Sigmoid colon (tissue), 7 donors: ENCODE data around the gene TBCE. TPM values are rescaled to one million over a fixed set of nuclear protein-coding genes. Genes with fewer than 3 reads are reported as not detected.

Experiments used
- DNase-seq: peaks from one replicate; pipeline ENCODE4 v3.0.0-alpha.2; 2019
- H3K27ac ChIP-seq, 4 donors: fragments of 200-600 bp; sonication (generic); one replicate each; pipeline ENCODE4 v1.5.1; 2016 to 2019; ENCODE audit warnings: mild to moderate bottlenecking in 1 of 4
- H3K27me3 ChIP-seq, 3 donors: fragments of 200-600 bp; sonication (generic); one replicate each; pipeline ENCODE4 v1.5.1; 2019; ENCODE audit warnings: mild to moderate bottlenecking in 1 of 3
- H3K36me3 ChIP-seq, 4 donors: fragments of 200-600 bp; sonication (generic); one replicate each; pipeline ENCODE4 v1.5.1; 2016 to 2019
- H3K4me1 ChIP-seq, 4 donors: fragments of 200-600 bp; sonication (generic); one replicate each; pipeline ENCODE4 v1.5.1; 2017 to 2019
- H3K4me3 ChIP-seq, 4 donors: fragments of 200-600 bp; sonication (generic); one replicate each; pipeline ENCODE4 v1.5.1; 2017 to 2019; ENCODE audit warnings: mild to moderate bottlenecking in 2 of 4, moderate library complexity in 1 of 4
- H3K9me3 ChIP-seq, 4 donors: fragments of 200-600 bp in 3 of 4; sonication (generic) in 3 of 4; one replicate each; pipeline versions ENCODE4 v1.5.1 to v1.6.1; 2013 to 2019
- CTCF ChIP-seq, 4 experiments: fragments of 450-650 bp in 3 of 4; fragments of 200-600 bp in 1 of 4; IDR thresholded peaks; one replicate each; pipeline ENCODE4 v1.5.1; 2016 to 2019; ENCODE audit warnings: antibody characterized with exemption in 4 of 4, mild to moderate bottlenecking in 3 of 4, moderate library complexity in 2 of 4
- EP300 ChIP-seq, 4 donors: sonication (generic); formaldehyde crosslinking; IDR thresholded peaks; one replicate each; pipeline ENCODE4 v1.6.1; 2017; ENCODE audit warnings: antibody characterized with exemption in 4 of 4
- POLR2A ChIP-seq, 2 donors: fragments of 450-650 bp; IDR thresholded peaks; one replicate each; pipeline ENCODE4 v1.6.1; 2016; ENCODE audit warnings: antibody characterized with exemption in 2 of 2, mild to moderate bottlenecking in 2 of 2, moderate library complexity in 2 of 2
- POLR2AphosphoS5 ChIP-seq, 4 donors: sonication (generic); formaldehyde crosslinking; IDR thresholded peaks; one replicate each; pipeline ENCODE4 v1.6.1; 2017; ENCODE audit warnings: antibody characterized with exemption in 4 of 4
- WGBS, 2 donors: extraction: QIAGEN DNeasy Blood & Tissue Kit; methylation state at CpG; one replicate each; pipeline ENCODE4 v1.1.7; 2013; 5-methylcytosine and 5-hydroxymethylcytosine counted together
- intact Hi-C: fragments of 100-400 bp; cut with DNase I; formaldehyde crosslinking; loops from one replicate; pipeline ENCODE4 v1.15.1; 2023
- polyA plus RNA-seq, 3 donors: library from polyadenylated mRNA; stranded (reverse); fragments of 200-250 nt; gene quantifications; one replicate each; pipeline ENCODE4 v1.2.3, GENCODE V29; 2013
- total RNA-seq, 4 donors: library from RNA; depleted of rRNA; stranded (reverse); fragments of >200 nt; gene quantifications; one replicate each; pipeline ENCODE4 v1.1.0, GENCODE V29; 2016
- donor health status: healthy with polysubstance abuse.
- donor health status: Bipolar disorder and iron deficiency.
- donor health status: healthy.

TBCE gene
- total and polyA plus RNA-seq, 7 donors = 14.4 to 24.3 (median 16.4) TPM

GRCh38 chr1:235448616-235449015 is 81.4 kb downstream of the TBCE start:
- no peak overlapping the region for H3K27ac ChIP-seq
- H3K36me3 ChIP-seq = peaks cover 20 to 96% (median 43%) of the 10 kb centered on the region in 4 donors
- no peaks in the 10 kb centered on the region for H3K9me3 ChIP-seq
- intact Hi-C loops = no loop called here
- 92 to 93% methylated on average over 7 of the region's 7 CpGs for WGBS, 2 donors
- H3K4me3 ChIP-seq = no peak overlapping the region
- H3K4me1 ChIP-seq = no peaks in the 10 kb centered on the region
- no peaks in the 10 kb centered on the region for H3K27me3 ChIP-seq
- no peak for DNase-seq
- no peak for TF ChIP-seq POLR2A (IDR thresholded peaks at IDR 0.05)
- TF ChIP-seq POLR2AphosphoS5 (IDR thresholded peaks at IDR 0.05) = no peak
- TF ChIP-seq CTCF (IDR thresholded peaks at IDR 0.05) = no peak
- TF ChIP-seq EP300 (IDR thresholded peaks at IDR 0.05) = no peak

- Histone ChIP-seq H3K36me3 (peaks cover 16 to 94% (median 34%) of the 10 kb centered on the region in 4 donors), H3K27ac (no peak overlapping the region), H3K27me3 (no peaks in the 10 kb centered on the region), H3K4me1 (no peaks in the 10 kb centered on the region), H3K9me3 (no peaks in the 10 kb centered on the region), H3K4me3 (no peak overlapping the region)
- WGBS, 2 donors = 86 to 87% methylated on average over 5 of the region's 5 CpGs
- no peak for DNase-seq
- intact Hi-C loops = no loop called here
- TF ChIP-seq EP300 (IDR thresholded peaks at IDR 0.05) = no peak
- TF ChIP-seq POLR2A (IDR thresholded peaks at IDR 0.05) = no peak
- no peak for TF ChIP-seq CTCF (IDR thresholded peaks at IDR 0.05)
- no peak for TF ChIP-seq POLR2AphosphoS5 (IDR thresholded peaks at IDR 0.05)
Observed at GRCh38 chr1:235450433-235450832, 83.2 kb downstream of the TBCE start.

- DNase-seq = no peak
- WGBS, 2 donors = 78 to 88% methylated on average over 2 of the region's 2 CpGs
- H3K4me3 ChIP-seq = no peak overlapping the region
- peaks cover 16 to 88% (median 32%) of the 10 kb centered on the region in 4 donors for H3K36me3 ChIP-seq
- no peaks in the 10 kb centered on the region for H3K27me3 ChIP-seq
- no peaks in the 10 kb centered on the region for H3K4me1 ChIP-seq
- H3K27ac ChIP-seq = no peak overlapping the region
- no peaks in the 10 kb centered on the region for H3K9me3 ChIP-seq
- TF ChIP-seq POLR2A (IDR thresholded peaks at IDR 0.05) (no peak), EP300 (IDR thresholded peaks at IDR 0.05) (no peak), POLR2AphosphoS5 (IDR thresholded peaks at IDR 0.05) (no peak), CTCF (IDR thresholded peaks at IDR 0.05) (no peak)
- intact Hi-C loops = no loop called here
Observed at GRCh38 chr1:235450886-235451483, 83.8 kb downstream of the TBCE start.

GRCh38 chr1:235454021-235454420 is 86.8 kb downstream of the TBCE start:
- intact Hi-C loops = no loop called here
- WGBS, 2 donors = 97% methylated on average over 8 of the region's 8 CpGs

More at GRCh38 chr1:235454021-235454420, 86.8 kb downstream of the TBCE start:
- Histone ChIP-seq H3K36me3 (peaks cover 3 to 68% (median 20%) of the 10 kb centered on the region in 4 donors), H3K9me3 (no peaks in the 10 kb centered on the region), H3K4me1 (no peaks in the 10 kb centered on the region), H3K4me3 (no peak overlapping the region), H3K27me3 (no peaks in the 10 kb centered on the region), H3K27ac (no peak overlapping the region)
- TF ChIP-seq POLR2A (IDR thresholded peaks at IDR 0.05) = no peak
- TF ChIP-seq EP300 (IDR thresholded peaks at IDR 0.05) = no peak
- no peak for TF ChIP-seq CTCF (IDR thresholded peaks at IDR 0.05)
- TF ChIP-seq POLR2AphosphoS5 (IDR thresholded peaks at IDR 0.05) = no peak
- DNase-seq = no peak
